Panc1 (cell line): ENCODE measurements around the gene NBDY. TPM values are rescaled to one million over a fixed set of nuclear protein-coding genes. Genes with fewer than 3 reads are reported as not detected.
A peak's percentile ranks its signal among the peaks of the same experiment; 100 is the strongest.

Source experiments
- ATAC-seq: fragments of 200-7000 bp; cut with Tn5 transposase; 2 replicates; pipeline ENCODE4 v1.9.1; 2020; ENCODE audit warnings: mild to moderate bottlenecking, moderate library complexity
- BruUV-seq: library from RNA; stranded (reverse); fragments of 400-500 nt; replicated peaks from 2 replicates; lab custom pipeline; 2021; lab: Mats Ljungman, UMichigan
- CTCF ChIA-PET: fragments of 300-600 bp; sonication (Branson Sonifier 250); formaldehyde crosslinking; loops from one replicate; lab custom pipeline; 2022; ENCODE audit warnings: antibody characterized with exemption; lab: Charles Lee
- POLR2A ChIA-PET: fragments of 300-600 bp; sonication (Branson Sonifier 250); formaldehyde crosslinking; loops from one replicate; lab custom pipeline; 2022; ENCODE audit warnings: antibody characterized with exemption; lab: Charles Lee
- DNase-seq: peaks from one replicate; pipeline ENCODE4 v3.0.0-alpha.2; 2010; ENCODE audit warnings: low read depth, low spot score
- H3K27ac ChIP-seq: 2 replicates; pipeline ENCODE4 v1.5.1; 2011; ENCODE audit warnings: mild to moderate bottlenecking, low read length, inconsistent platforms
- H3K27me3 ChIP-seq: fragments of 200-500 bp; sonication (Bioruptor generic); 2 replicates; pipeline ENCODE4 v1.6.0; 2014; ENCODE audit warnings: low read length, inconsistent platforms; ENCODE audit not compliant: control insufficient read depth, insufficient read depth
- H3K36me3 ChIP-seq: fragments of 200-500 bp; sonication (Bioruptor generic); 2 replicates; pipeline ENCODE4 v1.5.1; 2014; ENCODE audit warnings: inconsistent platforms, mild to moderate bottlenecking, low read length, moderate library complexity; ENCODE audit not compliant: control insufficient read depth, insufficient read depth
- H3K4me1 ChIP-seq: 2 replicates; pipeline ENCODE4 v1.5.1; 2011; ENCODE audit warnings: inconsistent platforms, mild to moderate bottlenecking, low read length, moderate library complexity; ENCODE audit not compliant: control insufficient read depth, insufficient read depth
- H3K4me3 ChIP-seq, 2 experiments: 2 replicates each; pipeline ENCODE4 v1.5.1; 2011 to 2012; ENCODE audit warnings: low read depth in 2 of 2, low read length in 2 of 2, mild to moderate bottlenecking in 2 of 2, inconsistent platforms in 1 of 2, moderate library complexity in 1 of 2
- H3K9me3 ChIP-seq: fragments of 200-500 bp; sonication (Bioruptor generic); 2 replicates; pipeline ENCODE4 v1.5.1; 2014; ENCODE audit warnings: low read depth, mild to moderate bottlenecking, inconsistent platforms, low read length, moderate library complexity; ENCODE audit not compliant: control insufficient read depth, insufficient read depth
- CTCF ChIP-seq: fragments of 450-650 bp; IDR thresholded peaks from 2 replicates; pipeline ENCODE4 v1.5.1; 2017; ENCODE audit warnings: mild to moderate bottlenecking
- POLR2AphosphoS5 ChIP-seq: IDR thresholded peaks from 2 replicates; pipeline ENCODE4 v1.6.1; 2012; ENCODE audit warnings: mild to moderate bottlenecking, low read depth, low read length, moderate library complexity
- REST ChIP-seq, 2 experiments: IDR thresholded peaks; 2 replicates each; pipeline ENCODE4 v1.6.1; 2011 to 2012; ENCODE audit warnings: low read depth in 2 of 2, control low read depth in 1 of 2, low read length in 1 of 2, mild to moderate bottlenecking in 1 of 2, moderate library complexity in 1 of 2; ENCODE audit not compliant: insufficient read depth in 1 of 2
- SIN3A ChIP-seq: IDR thresholded peaks from 2 replicates; pipeline ENCODE4 v1.6.1; 2012; ENCODE audit warnings: low read depth, mild to moderate bottlenecking, low read length, moderate library complexity, borderline replicate concordance; ENCODE audit not compliant: insufficient read depth
- TCF7L2 ChIP-seq: IDR thresholded peaks from 2 replicates; pipeline ENCODE4 v1.6.1; 2011; ENCODE audit warnings: mild to moderate bottlenecking, low read depth, low read length, inconsistent platforms
- in situ Hi-C: cut with HindIII; loops from 2 replicates; pipeline ENCODE4 v1.10.0; 2016; ENCODE audit warnings: low sequenced_read_pairs, low pct_unique_long_range_greater_than_20kb
- intact Hi-C: fragments of 100-400 bp; cut with micrococcal nuclease; formaldehyde crosslinking; loops from one replicate; pipeline ENCODE4 v1.10.0; 2022; ENCODE audit not compliant: unreplicated experiment
- total RNA-seq: library from RNA; stranded (reverse); gene quantifications from one replicate; pipeline ENCODE4 v1.2.1, GENCODE V29; 2021; ENCODE audit not compliant: unreplicated experiment

Gene NBDY
- total RNA-seq, 1 experiment from 2014 or later = 52.0 TPM

GRCh38 chrX:56728752-56729151 is 291 bp upstream of the NBDY start:
- ATAC-seq (peak; percentile 68), DNase-seq (no peak)
- ChIA-PET POLR2A (no interaction called here), CTCF (no interaction called here)
- Histone ChIP-seq H3K27ac (peak overlapping the region; percentile 85; the same call in 1 of the 2 replicates), H3K9me3 (no peaks in the 10 kb centered on the region), H3K36me3 (no peaks in the 10 kb centered on the region; the same call in 1 of the 2 replicates), H3K27me3 (no peaks in the 10 kb centered on the region), H3K4me3 (peak overlapping the region; percentile 77 to 83), H3K4me1 (peaks cover 9% of the 10 kb centered on the region; the same call in 1 of the 2 replicates)
- intact Hi-C loops = no loop called here
- TF ChIP-seq POLR2AphosphoS5 (no peak), TCF7L2 (no peak)
- in situ Hi-C loops = no loop called here
- BruUV-seq = no TSS peak

- no peaks in the 10 kb centered on the region for H3K27me3 ChIP-seq
- no peaks in the 10 kb centered on the region; the same call in 1 of the 2 replicates for H3K36me3 ChIP-seq
- no peaks in the 10 kb centered on the region for H3K9me3 ChIP-seq
- POLR2A ChIA-PET = no interaction called here
- CTCF ChIA-PET = interaction anchor here (1.8 kb wide), 1 partner anchor 485 kb away, joined by 4 read pairs; no protein-coding TSS in a partner anchor
- peaks cover 9% of the 10 kb centered on the region; the same call in 1 of the 2 replicates for H3K4me1 ChIP-seq
- in situ Hi-C loops (no loop called here), intact Hi-C loops (no loop called here)
- DNase-seq = no peak
- no peak overlapping the region for H3K4me3 ChIP-seq
- TF ChIP-seq CTCF (peak; percentile 73), REST (IDR thresholded peaks at IDR 0.05; ENCODE audit: insufficient read depth in 1 of 2, low read depth in 2 of 2, low read length in 1 of 2) (no peak)
- H3K27ac ChIP-seq = no peak overlapping the region
- BruUV-seq = no TSS peak
- peak; percentile 70; the same call in 1 of the 2 replicates for ATAC-seq
Observed at GRCh38 chrX:56733459-56734046, 4.5 kb downstream of the NBDY start.

GRCh38 chrX:56736219-56736618 is 7.2 kb downstream of the NBDY start:
- Histone ChIP-seq H3K27ac (no peak overlapping the region), H3K9me3 (no peaks in the 10 kb centered on the region), H3K4me1 (no peaks in the 10 kb centered on the region), H3K36me3 (no peaks in the 10 kb centered on the region), H3K27me3 (no peaks in the 10 kb centered on the region), H3K4me3 (no peak overlapping the region)
- ATAC-seq (no peak), DNase-seq (no peak)
- ChIA-PET POLR2A (no interaction called here), CTCF (no interaction called here)
- in situ Hi-C loops (no loop called here), intact Hi-C loops (no loop called here)
- BruUV-seq = no TSS peak
- TF ChIP-seq TCF7L2 (no peak), SIN3A (no peak), CTCF (no peak), POLR2AphosphoS5 (no peak), REST (IDR thresholded peaks at IDR 0.05; ENCODE audit: insufficient read depth in 1 of 2, low read depth in 2 of 2, low read length in 1 of 2) (no peak)
